SIG-M5 treated with dmso at 0.1 percent for 504 hours (cell line): ENCODE results near the gene UBA1.
"Not testable (repeated sequence)": the region's sequence is repeated elsewhere in the genome, so short reads cannot be mapped to it uniquely, and the experiment has no call there.

Experiments used
- DNase-seq: peaks from one replicate; lab custom pipeline; 2025; ENCODE audit not compliant: unreplicated experiment; lab: John Stamatoyannopoulos, UW

UBA1 gene

GRCh38 chrX:47248576-47248975 is 54.9 kb downstream of the UBA1 start:
- no peak for DNase-seq

- DNase-seq, result no peak
Observed at GRCh38 chrX:47250017-47250347, 56.4 kb downstream of the UBA1 start.

GRCh38 chrX:47257620-47258019 is 64.0 kb downstream of the UBA1 start:
- not testable (repeated sequence) for DNase-seq
